Measurements from ENCODE around the gene CEACAM4.
"Not testable (repeated sequence)": the region's sequence is repeated elsewhere in the genome, so short reads cannot be mapped to it uniquely, and the experiment has no call there.

Gene CEACAM4

GRCh38 chr19:41626877-41627276, at the start of gene CEACAM4:
TSS of gene CEACAM4 (minus strand) at chr19:41627074. CDS start at chr19:41626963, 111 bp downstream.
- no peak for DNase-seq

- DNase-seq: no peak
Observed at GRCh38 chr19:41671486-41671885, 44.6 kb upstream of the CEACAM4 start.

- DNase-seq: no peak
Observed at GRCh38 chr19:41670755-41671154, 43.9 kb upstream of the CEACAM4 start.

- no peak for DNase-seq
Observed at GRCh38 chr19:41668315-41668714, 41.4 kb upstream of the CEACAM4 start.

GRCh38 chr19:41666075-41666474, 39.2 kb upstream of the CEACAM4 start:
- DNase-seq: no peak

- no peak for DNase-seq
Observed at GRCh38 chr19:41657157-41657556, 30.3 kb upstream of the CEACAM4 start.

GRCh38 chr19:41656756-41657155, 29.9 kb upstream of the CEACAM4 start:
- DNase-seq: not testable (repeated sequence)

GRCh38 chr19:41652250-41652649, 25.4 kb upstream of the CEACAM4 start:
- no peak for DNase-seq

GRCh38 chr19:41649827-41650226, 23.0 kb upstream of the CEACAM4 start:
- no peak for DNase-seq

- DNase-seq: no peak
Observed at GRCh38 chr19:41646589-41647204, 19.8 kb upstream of the CEACAM4 start.

- DNase-seq: peak; percentile 56
Observed at GRCh38 chr19:41641879-41642485, 15.1 kb upstream of the CEACAM4 start.

- no peak for DNase-seq
Observed at GRCh38 chr19:41638641-41639081, 11.8 kb upstream of the CEACAM4 start.

- no peak for DNase-seq
Observed at GRCh38 chr19:41637484-41637883, 10.6 kb upstream of the CEACAM4 start.

- DNase-seq: no peak
Observed at GRCh38 chr19:41627966-41628675, 1.2 kb upstream of the CEACAM4 start.

GRCh38 chr19:41626278-41626677, 596 bp downstream of the CEACAM4 start:
- DNase-seq: no peak

- no peak for DNase-seq
Observed at GRCh38 chr19:41624937-41625336, 1.9 kb downstream of the CEACAM4 start.

GRCh38 chr19:41624515-41624914, 2.4 kb downstream of the CEACAM4 start:
- DNase-seq: no peak

- DNase-seq: no peak
Observed at GRCh38 chr19:41623360-41623759, 3.5 kb downstream of the CEACAM4 start.

GRCh38 chr19:41621654-41622053, 5.2 kb downstream of the CEACAM4 start:
- no peak for DNase-seq

GRCh38 chr19:41621226-41621625, 5.6 kb downstream of the CEACAM4 start:
- DNase-seq: no peak

GRCh38 chr19:41620171-41620570, 6.7 kb downstream of the CEACAM4 start:
- no peak for DNase-seq

- DNase-seq: no peak
Observed at GRCh38 chr19:41619018-41619556, 7.8 kb downstream of the CEACAM4 start.

GRCh38 chr19:41617941-41618730, 8.7 kb downstream of the CEACAM4 start:
- no peak for DNase-seq
